Mammary epithelial cell (primary cell): ENCODE results near the gene NAPA.

Experiments used
- EZH2 ChIP-seq: IDR thresholded peaks from 2 replicates; pipeline ENCODE4 v1.6.1; 2012; ENCODE audit warnings: low read length, inconsistent platforms, borderline replicate concordance
- TF ChIP-seq, protein P1 (sequence below), 2 donors: IDR thresholded peaks in 1 of 2; conservative IDR thresholded peaks in 1 of 2; 2 replicates each; pipeline ENCODE4 v1.5.1; 2011 to 2012; ENCODE audit warnings: inconsistent platforms in 2 of 2, low read length in 2 of 2, mild to moderate bottlenecking in 2 of 2, control low read depth in 1 of 2, low read depth in 1 of 2; ENCODE audit not compliant: insufficient read depth in 1 of 2; ENCODE audit errors: extremely low read depth in 1 of 2

DNA sequence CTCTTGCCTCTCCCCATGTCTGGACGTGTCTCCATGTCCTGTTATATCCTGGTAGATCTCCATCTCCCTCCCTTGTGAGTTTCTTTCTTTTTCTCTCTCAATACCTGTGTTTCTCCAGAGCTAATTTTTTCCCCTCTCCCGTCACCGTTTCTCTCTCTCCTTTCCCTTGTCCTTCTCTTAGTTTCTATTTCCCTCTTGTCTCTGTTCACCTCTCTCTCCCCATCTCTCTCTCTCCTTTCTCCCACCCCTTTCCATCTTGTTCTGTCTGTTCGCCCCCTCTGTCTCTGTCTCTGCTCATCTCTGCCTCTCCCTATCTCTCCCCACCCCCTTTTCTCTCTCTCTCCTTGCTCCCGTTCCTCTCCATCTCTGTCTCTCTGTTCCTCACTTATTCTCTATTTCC lies 56.2 kb downstream of the NAPA start:
- TF ChIP-seq, protein P1, sequence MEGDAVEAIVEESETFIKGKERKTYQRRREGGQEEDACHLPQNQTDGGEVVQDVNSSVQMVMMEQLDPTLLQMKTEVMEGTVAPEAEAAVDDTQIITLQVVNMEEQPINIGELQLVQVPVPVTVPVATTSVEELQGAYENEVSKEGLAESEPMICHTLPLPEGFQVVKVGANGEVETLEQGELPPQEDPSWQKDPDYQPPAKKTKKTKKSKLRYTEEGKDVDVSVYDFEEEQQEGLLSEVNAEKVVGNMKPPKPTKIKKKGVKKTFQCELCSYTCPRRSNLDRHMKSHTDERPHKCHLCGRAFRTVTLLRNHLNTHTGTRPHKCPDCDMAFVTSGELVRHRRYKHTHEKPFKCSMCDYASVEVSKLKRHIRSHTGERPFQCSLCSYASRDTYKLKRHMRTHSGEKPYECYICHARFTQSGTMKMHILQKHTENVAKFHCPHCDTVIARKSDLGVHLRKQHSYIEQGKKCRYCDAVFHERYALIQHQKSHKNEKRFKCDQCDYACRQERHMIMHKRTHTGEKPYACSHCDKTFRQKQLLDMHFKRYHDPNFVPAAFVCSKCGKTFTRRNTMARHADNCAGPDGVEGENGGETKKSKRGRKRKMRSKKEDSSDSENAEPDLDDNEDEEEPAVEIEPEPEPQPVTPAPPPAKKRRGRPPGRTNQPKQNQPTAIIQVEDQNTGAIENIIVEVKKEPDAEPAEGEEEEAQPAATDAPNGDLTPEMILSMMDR (conservative IDR thresholded peaks at IDR 0.05 in 1 of 2, IDR thresholded peaks at IDR 0.05 in 1 of 2; ENCODE audit: extremely low read depth in 1 of 2, insufficient read depth in 1 of 2, low read depth in 1 of 2, low read length in 2 of 2): no peak
- TF ChIP-seq EZH2: no peak
